Bronchial epithelial cell (primary cell): ENCODE data around the gene MRPS2. TPM values are rescaled to one million over a fixed set of nuclear protein-coding genes. Genes with fewer than 3 reads are reported as not detected.

Experiments
- DNase-seq: peaks from one replicate; pipeline ENCODE4 v3.0.0-alpha.2; 2010; ENCODE audit warnings: low read depth
- FAIRE-seq: peaks from 2 replicates; lab custom pipeline; 2011; peaks lifted over from hg19 to GRCh38; lab: Jason Lieb, UNC
- H3K27me3 ChIP-seq: 2 replicates; pipeline ENCODE4 v1.5.1; 2011; ENCODE audit warnings: low read length; ENCODE audit not compliant: control insufficient read depth, insufficient read depth
- H3K36me3 ChIP-seq: 2 replicates; pipeline ENCODE4 v1.5.1; 2011; ENCODE audit warnings: low read length; ENCODE audit not compliant: control insufficient read depth, insufficient read depth
- H3K4me3 ChIP-seq: 2 replicates; pipeline ENCODE4 v1.5.1; 2011; ENCODE audit warnings: mild to moderate bottlenecking, low read depth, low read length, control low read depth
- CTCF ChIP-seq: IDR thresholded peaks from 2 replicates; pipeline ENCODE4 v1.5.1; 2011; ENCODE audit warnings: mild to moderate bottlenecking, moderate library complexity, low read length, control low read depth, inconsistent platforms; ENCODE audit not compliant: insufficient read depth, severe bottlenecking
- total RNA-seq: library from RNA; depleted of rRNA; stranded (reverse); fragments of >200 nt; gene quantifications from 2 replicates; pipeline ENCODE4 v1.2.1, GENCODE V29; 2014

The MRPS2 gene
- total RNA-seq, 1 donor from 2014 or later = 15.5 TPM

GRCh38 chr9:135501261-135502167 lies 1.0 kb downstream of the MRPS2 start:
- Histone ChIP-seq H3K4me3 (peak overlapping the region; percentile 95), H3K27me3 (peaks cover 2% of the 10 kb centered on the region), H3K36me3 (peaks cover 21% of the 10 kb centered on the region)
- TF ChIP-seq CTCF = no peak
- DNase-seq (peak; percentile 37), FAIRE-seq (no peak)

DNA sequence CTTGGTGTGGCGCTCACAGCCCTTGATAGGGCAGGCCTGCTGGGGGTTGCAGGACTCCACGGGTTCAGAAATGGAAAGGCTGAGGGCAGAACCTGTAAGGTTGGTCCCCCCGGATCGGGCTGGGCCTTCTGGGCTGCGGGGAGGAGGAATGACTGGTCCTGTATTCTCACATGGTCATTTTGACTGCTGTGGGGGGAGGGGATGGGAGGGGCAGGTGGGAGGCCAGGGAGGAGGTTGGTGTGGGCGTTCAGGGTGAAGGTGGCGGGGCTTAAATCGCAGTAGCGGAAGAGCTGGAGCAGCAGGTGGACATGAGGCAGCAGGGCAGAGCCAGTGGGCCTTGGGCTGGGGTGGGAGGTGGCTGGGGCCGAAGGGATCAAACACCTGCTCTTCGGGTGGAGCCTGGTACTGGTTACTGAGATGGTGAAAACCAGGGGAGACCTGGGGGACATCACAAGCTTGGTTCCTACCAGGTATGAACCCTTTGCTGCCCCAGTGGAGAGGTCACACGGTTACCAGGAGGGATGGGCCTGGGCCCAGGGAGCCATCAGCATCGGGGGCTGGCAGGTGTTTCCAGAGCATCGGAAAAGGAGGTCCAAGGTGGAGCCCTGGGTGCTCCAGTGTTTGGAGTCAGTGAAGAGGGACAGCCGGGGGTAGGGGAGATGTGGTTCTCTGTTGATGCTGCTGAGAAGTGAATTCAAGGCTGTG lies 1.8 kb downstream of the MRPS2 start:
- no peak overlapping the region for H3K4me3 ChIP-seq
- no peak for TF ChIP-seq CTCF
- FAIRE-seq (no peak), DNase-seq (no peak)
- H3K36me3 ChIP-seq = peaks cover 21% of the 10 kb centered on the region
- peaks cover 2% of the 10 kb centered on the region for H3K27me3 ChIP-seq

DNA sequence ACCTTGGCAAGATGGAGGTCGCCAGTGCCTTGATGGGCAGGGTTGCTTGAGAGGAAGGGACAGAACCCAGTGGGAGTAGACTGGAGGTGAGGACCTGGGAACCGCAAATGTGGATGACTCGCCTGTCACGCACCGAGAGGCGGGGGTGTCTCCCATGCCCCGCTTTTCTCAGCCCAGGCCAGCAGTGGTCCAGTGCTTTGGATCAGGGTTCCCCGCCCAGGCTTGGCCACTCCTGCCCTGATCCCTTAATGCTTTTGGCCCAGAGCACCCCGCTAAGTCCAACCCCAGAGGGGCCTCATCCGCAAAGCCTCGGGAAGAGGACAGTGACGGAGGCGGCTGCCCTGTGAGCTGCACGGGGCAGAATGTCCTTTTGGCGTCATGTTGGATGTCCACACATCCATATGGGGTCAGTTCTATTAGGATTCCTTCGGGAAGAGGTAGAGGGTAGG lies 2.4 kb downstream of the MRPS2 start:
- FAIRE-seq (peak; percentile 50), DNase-seq (no peak)
- Histone ChIP-seq H3K4me3 (no peak overlapping the region), H3K27me3 (peaks cover 1% of the 10 kb centered on the region), H3K36me3 (peaks cover 21% of the 10 kb centered on the region)
- TF ChIP-seq CTCF = no peak

- Histone ChIP-seq H3K36me3 (peaks cover 21% of the 10 kb centered on the region), H3K27me3 (no peaks in the 10 kb centered on the region), H3K4me3 (no peak overlapping the region)
- DNase-seq (no peak), FAIRE-seq (no peak)
- no peak for TF ChIP-seq CTCF
These were observed 3.1 kb downstream of the MRPS2 start for GRCh38 chr9:135503371-135504261.
